Measurements from ENCODE around the gene HK1.
A peak's percentile ranks its signal among the peaks of the same experiment; 100 is the strongest.

The HK1 gene

GRCh38 chr10:69413221-69413865 lies 135.0 kb downstream of the HK1 start:
- H3K9me3 ChIP-seq (ENCODE audit: insufficient read depth, low read length, severe bottlenecking), result no peaks in the 10 kb centered on the region
- no peaks in the 10 kb centered on the region for H3K79me2 ChIP-seq (ENCODE audit: insufficient read depth, low read length)
- no peak overlapping the region for H3K4me2 ChIP-seq (ENCODE audit: insufficient read depth, low read length)
- H3K36me3 ChIP-seq (ENCODE audit: insufficient read depth, low read length), result no peaks in the 10 kb centered on the region
- H2AFZ ChIP-seq (ENCODE audit: low read depth, low read length), result no peak overlapping the region
- H3K27me3 ChIP-seq (ENCODE audit: insufficient read depth, low read length, poor library complexity), result no peaks in the 10 kb centered on the region
- TF ChIP-seq CTCF (IDR thresholded peaks at IDR 0.05; ENCODE audit: borderline replicate concordance, extremely low read depth, low read length, poor library complexity, severe bottlenecking), result peak; percentile 60
- no peak for TF ChIP-seq EZH2 (IDR thresholded peaks at IDR 0.05; ENCODE audit: borderline replicate concordance, low read depth, low read length, severe bottlenecking)
- no peak overlapping the region for H3K9ac ChIP-seq (ENCODE audit: low read depth, low read length)
- DNase-seq, result peak; percentile 35
- no peaks in the 10 kb centered on the region for H3K4me1 ChIP-seq (ENCODE audit: insufficient read depth, low read length)
- no peak overlapping the region for H3K27ac ChIP-seq (ENCODE audit: low read length)
- 0 out of 3 replicates have a peak, but pooled peaks have one; percentile 36 for ATAC-seq (ENCODE audit: insufficient read depth, low read depth)
- no peak overlapping the region for H3K4me3 ChIP-seq (ENCODE audit: low read depth in 1 of 2, low read length in 2 of 2)
- no peaks in the 10 kb centered on the region for H4K20me1 ChIP-seq (ENCODE audit: insufficient read depth, low read length)

- H3K4me3 ChIP-seq (ENCODE audit: low read depth in 1 of 2, low read length in 2 of 2), result no peak overlapping the region
- H3K9ac ChIP-seq (ENCODE audit: low read depth, low read length), result no peak overlapping the region
- H3K36me3 ChIP-seq (ENCODE audit: insufficient read depth, low read length), result no peaks in the 10 kb centered on the region
- no peak for DNase-seq
- H3K27me3 ChIP-seq (ENCODE audit: insufficient read depth, low read length, poor library complexity), result no peaks in the 10 kb centered on the region
- H2AFZ ChIP-seq (ENCODE audit: low read depth, low read length), result no peak overlapping the region
- H3K4me2 ChIP-seq (ENCODE audit: insufficient read depth, low read length), result no peak overlapping the region
- H3K9me3 ChIP-seq (ENCODE audit: insufficient read depth, low read length, severe bottlenecking), result no peaks in the 10 kb centered on the region
- no peaks in the 10 kb centered on the region for H3K79me2 ChIP-seq (ENCODE audit: insufficient read depth, low read length)
- no peak overlapping the region for H3K27ac ChIP-seq (ENCODE audit: low read length)
- TF ChIP-seq CTCF (IDR thresholded peaks at IDR 0.05; ENCODE audit: borderline replicate concordance, extremely low read depth, low read length, poor library complexity, severe bottlenecking) (no peak), EZH2 (IDR thresholded peaks at IDR 0.05; ENCODE audit: borderline replicate concordance, low read depth, low read length, severe bottlenecking) (no peak)
- H3K4me1 ChIP-seq (ENCODE audit: insufficient read depth, low read length), result no peaks in the 10 kb centered on the region
- ATAC-seq (ENCODE audit: insufficient read depth, low read depth), result no peak
- H4K20me1 ChIP-seq (ENCODE audit: insufficient read depth, low read length), result no peaks in the 10 kb centered on the region
These were observed 136.0 kb downstream of the HK1 start for GRCh38 chr10:69414036-69415018.

- ATAC-seq (ENCODE audit: insufficient read depth, low read depth) (no peak), DNase-seq (no peak)
- Histone ChIP-seq H2AFZ (ENCODE audit: low read depth, low read length) (no peak overlapping the region), H3K36me3 (ENCODE audit: insufficient read depth, low read length) (no peaks in the 10 kb centered on the region), H3K27ac (ENCODE audit: low read length) (no peak overlapping the region), H3K79me2 (ENCODE audit: insufficient read depth, low read length) (no peaks in the 10 kb centered on the region), H3K27me3 (ENCODE audit: insufficient read depth, low read length, poor library complexity) (no peaks in the 10 kb centered on the region), H4K20me1 (ENCODE audit: insufficient read depth, low read length) (no peaks in the 10 kb centered on the region), H3K4me1 (ENCODE audit: insufficient read depth, low read length) (no peaks in the 10 kb centered on the region), H3K4me2 (ENCODE audit: insufficient read depth, low read length) (no peak overlapping the region), H3K4me3 (ENCODE audit: low read depth in 1 of 2, low read length in 2 of 2) (no peak overlapping the region), H3K9me3 (ENCODE audit: insufficient read depth, low read length, severe bottlenecking) (no peaks in the 10 kb centered on the region), H3K9ac (ENCODE audit: low read depth, low read length) (no peak overlapping the region)
- TF ChIP-seq EZH2 (IDR thresholded peaks at IDR 0.05; ENCODE audit: borderline replicate concordance, low read depth, low read length, severe bottlenecking), result no peak
- no peak for TF ChIP-seq CTCF (IDR thresholded peaks at IDR 0.05; ENCODE audit: borderline replicate concordance, extremely low read depth, low read length, poor library complexity, severe bottlenecking)
These were observed 136.8 kb downstream of the HK1 start for GRCh38 chr10:69415049-69415448.
